ENCODE data around the gene TLCD2.
"Not testable (repeated sequence)": the region's sequence is repeated elsewhere in the genome, so short reads cannot be mapped to it uniquely, and the experiment has no call there.

The TLCD2 gene

GRCh38 chr17:1707107-1707506 is 3.1 kb downstream of the TLCD2 start:
- Mint-ChIP-seq H3K4me3 (no peak overlapping the region), H3K27ac (no peak overlapping the region), H3K27me3 (ENCODE audit: low read depth, poor library complexity) (peaks cover 64% of the 10 kb centered on the region), H3K9me3 (no peaks in the 10 kb centered on the region), H3K36me3 (ENCODE audit: low read depth) (no peaks in the 10 kb centered on the region), H3K4me1 (peaks cover 34% of the 10 kb centered on the region)
- TF ChIP-seq CTCF (IDR thresholded peaks at IDR 0.05): no peak
- DNase-seq: no peak

DNA sequence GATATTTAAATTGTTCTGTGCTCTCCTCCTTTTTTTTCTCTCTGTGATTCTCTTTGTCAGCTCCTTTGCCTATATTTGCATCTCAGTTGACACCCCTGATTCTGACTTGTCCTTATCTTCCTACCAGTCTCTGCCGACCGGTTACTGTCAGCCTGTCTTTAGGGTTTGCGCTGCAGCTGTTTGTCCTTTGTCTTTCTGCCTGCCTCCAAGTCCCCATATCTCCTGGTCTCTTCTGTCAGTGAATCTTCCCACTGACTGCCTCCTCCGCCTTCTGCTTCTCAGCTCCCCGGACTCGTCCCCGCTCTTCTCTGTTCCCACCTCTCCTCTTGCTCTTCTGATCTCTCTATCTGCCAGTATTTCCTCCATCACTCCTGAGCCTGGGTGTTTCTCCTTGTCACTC is 5.2 kb downstream of the TLCD2 start:
- H3K4me1 Mint-ChIP-seq: peaks cover 16% of the 10 kb centered on the region
- no peak overlapping the region for H3K4me3 Mint-ChIP-seq
- H3K27ac Mint-ChIP-seq: no peak overlapping the region
- TF ChIP-seq CTCF (IDR thresholded peaks at IDR 0.05): no peak
- peaks cover 57% of the 10 kb centered on the region for H3K27me3 Mint-ChIP-seq (ENCODE audit: low read depth, poor library complexity)
- no peak for DNase-seq
- no peaks in the 10 kb centered on the region for H3K36me3 Mint-ChIP-seq (ENCODE audit: low read depth)
- H3K9me3 Mint-ChIP-seq: no peaks in the 10 kb centered on the region

DNA sequence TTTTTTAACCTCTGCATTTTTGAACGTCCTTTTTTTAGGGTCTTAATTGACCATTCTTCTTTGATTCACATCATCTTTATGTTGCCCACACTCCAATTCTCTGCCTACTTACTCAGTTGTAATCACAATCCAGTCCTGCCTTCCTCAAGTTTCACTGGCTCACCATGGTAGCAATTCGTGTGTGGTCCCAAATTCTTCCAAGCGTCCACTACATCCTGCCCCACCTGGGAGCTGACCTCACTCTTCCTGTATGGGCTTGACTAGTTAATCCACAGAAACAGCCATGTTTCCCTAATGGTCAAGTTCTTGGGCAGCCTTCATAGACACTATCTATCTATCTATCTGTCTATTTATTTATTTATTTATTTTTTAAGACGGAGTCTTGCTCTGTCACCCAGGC is 7.1 kb downstream of the TLCD2 start:
- no peak for TF ChIP-seq CTCF (IDR thresholded peaks at IDR 0.05)
- no peaks in the 10 kb centered on the region for H3K9me3 Mint-ChIP-seq
- no peaks in the 10 kb centered on the region for H3K36me3 Mint-ChIP-seq (ENCODE audit: low read depth)
- no peak overlapping the region for H3K4me3 Mint-ChIP-seq
- H3K27me3 Mint-ChIP-seq (ENCODE audit: low read depth, poor library complexity): peaks cover 47% of the 10 kb centered on the region
- peaks cover 11% of the 10 kb centered on the region for H3K4me1 Mint-ChIP-seq
- no peak overlapping the region for H3K27ac Mint-ChIP-seq
- no peak for DNase-seq

GRCh38 chr17:1699891-1700290 is 10.3 kb downstream of the TLCD2 start:
- not testable (repeated sequence) for H3K9me3 Mint-ChIP-seq; DNase-seq; H3K27ac Mint-ChIP-seq; H3K4me3 Mint-ChIP-seq; H3K36me3 Mint-ChIP-seq (ENCODE audit: low read depth)
- H3K27me3 Mint-ChIP-seq (ENCODE audit: low read depth, poor library complexity): peaks cover 24% of the 10 kb centered on the region
- H3K4me1 Mint-ChIP-seq: peaks cover 12% of the 10 kb centered on the region

DNA sequence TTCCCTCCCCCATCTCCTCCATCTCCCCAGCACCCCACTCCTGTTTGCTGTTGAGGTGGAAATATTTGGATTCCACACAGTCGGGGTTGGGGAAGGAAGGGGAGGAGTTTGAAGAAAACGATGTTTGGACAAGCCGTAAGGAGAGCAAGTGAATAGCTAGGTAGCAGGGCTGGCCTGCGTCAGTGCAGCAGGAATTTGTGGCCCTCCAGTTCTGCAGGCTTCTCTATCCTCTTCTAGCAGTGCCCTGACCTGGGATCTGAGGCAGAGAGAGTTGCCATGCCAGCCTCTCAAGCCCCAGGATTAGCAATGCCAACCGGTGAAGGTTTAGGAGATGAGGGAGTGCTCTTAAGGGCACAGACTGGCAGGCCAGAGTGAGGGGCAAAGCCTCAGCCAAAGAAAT is 12.5 kb downstream of the TLCD2 start:
- Mint-ChIP-seq H3K36me3 (ENCODE audit: low read depth) (no peaks in the 10 kb centered on the region), H3K4me1 (peaks cover 6% of the 10 kb centered on the region), H3K27me3 (ENCODE audit: low read depth, poor library complexity) (peaks cover 20% of the 10 kb centered on the region), H3K27ac (peak overlapping the region; percentile 71), H3K4me3 (no peak overlapping the region), H3K9me3 (peaks cover 11% of the 10 kb centered on the region)
- DNase-seq: no peak
- no peak for TF ChIP-seq CTCF (IDR thresholded peaks at IDR 0.05)

GRCh38 chr17:1695365-1695764 is 14.8 kb downstream of the TLCD2 start:
- peaks cover 19% of the 10 kb centered on the region for H3K27me3 Mint-ChIP-seq (ENCODE audit: low read depth, poor library complexity)
- no peak overlapping the region for H3K4me3 Mint-ChIP-seq
- no peak for DNase-seq
- peaks cover 6% of the 10 kb centered on the region for H3K4me1 Mint-ChIP-seq
- peaks cover 27% of the 10 kb centered on the region for H3K9me3 Mint-ChIP-seq
- TF ChIP-seq CTCF (IDR thresholded peaks at IDR 0.05): no peak
- H3K36me3 Mint-ChIP-seq (ENCODE audit: low read depth): peaks cover 11% of the 10 kb centered on the region
- no peak overlapping the region for H3K27ac Mint-ChIP-seq
